Ovary (tissue), 3 donors: Measurements from ENCODE around the gene ARPC5L.

Experiments used
- EP300 ChIP-seq: sonication (generic); formaldehyde crosslinking; IDR thresholded peaks from one replicate; pipeline ENCODE4 v1.6.1; 2017; ENCODE audit warnings: antibody characterized with exemption
- POLR2A ChIP-seq: fragments of 450-650 bp; IDR thresholded peaks from one replicate; pipeline ENCODE4 v1.6.1; 2017; ENCODE audit warnings: antibody characterized with exemption, mild to moderate bottlenecking, moderate library complexity
- TF ChIP-seq, protein P1 (sequence below), 3 donors: fragments of 450-650 bp in 2 of 3; fragments of 200-600 bp in 1 of 3; IDR thresholded peaks; one replicate each; pipeline versions ENCODE4 v1.5.1 to v1.8.0; 2016 to 2022; ENCODE audit warnings: antibody characterized with exemption in 3 of 3, mild to moderate bottlenecking in 1 of 3
- donor health status: DM: no; HTN: no; CAD: no.

- TF ChIP-seq POLR2A, result no peak
- TF ChIP-seq, protein P1, sequence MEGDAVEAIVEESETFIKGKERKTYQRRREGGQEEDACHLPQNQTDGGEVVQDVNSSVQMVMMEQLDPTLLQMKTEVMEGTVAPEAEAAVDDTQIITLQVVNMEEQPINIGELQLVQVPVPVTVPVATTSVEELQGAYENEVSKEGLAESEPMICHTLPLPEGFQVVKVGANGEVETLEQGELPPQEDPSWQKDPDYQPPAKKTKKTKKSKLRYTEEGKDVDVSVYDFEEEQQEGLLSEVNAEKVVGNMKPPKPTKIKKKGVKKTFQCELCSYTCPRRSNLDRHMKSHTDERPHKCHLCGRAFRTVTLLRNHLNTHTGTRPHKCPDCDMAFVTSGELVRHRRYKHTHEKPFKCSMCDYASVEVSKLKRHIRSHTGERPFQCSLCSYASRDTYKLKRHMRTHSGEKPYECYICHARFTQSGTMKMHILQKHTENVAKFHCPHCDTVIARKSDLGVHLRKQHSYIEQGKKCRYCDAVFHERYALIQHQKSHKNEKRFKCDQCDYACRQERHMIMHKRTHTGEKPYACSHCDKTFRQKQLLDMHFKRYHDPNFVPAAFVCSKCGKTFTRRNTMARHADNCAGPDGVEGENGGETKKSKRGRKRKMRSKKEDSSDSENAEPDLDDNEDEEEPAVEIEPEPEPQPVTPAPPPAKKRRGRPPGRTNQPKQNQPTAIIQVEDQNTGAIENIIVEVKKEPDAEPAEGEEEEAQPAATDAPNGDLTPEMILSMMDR (IDR thresholded peaks at IDR 0.05), result no peak
- TF ChIP-seq EP300, result no peak
These were observed 32.3 kb downstream of the ARPC5L start for GRCh38 chr9:124894035-124894740.
